Mucosa of stomach (tissue), 1 donor: ENCODE data around the gene DEAF1.

Experiments used
- H3K27me3 ChIP-seq: one replicate; pipeline ENCODE4 v1.7.0; 2013; ENCODE audit warnings: mild to moderate bottlenecking, low read length; ENCODE audit not compliant: control insufficient read depth, insufficient read depth
- H3K36me3 ChIP-seq: one replicate; pipeline ENCODE4 v1.7.0; 2013; ENCODE audit warnings: low read length; ENCODE audit not compliant: control insufficient read depth, insufficient read depth
- H3K4me1 ChIP-seq: one replicate; pipeline ENCODE4 v1.7.0; 2013; ENCODE audit warnings: mild to moderate bottlenecking, low read length; ENCODE audit not compliant: control insufficient read depth, insufficient read depth
- H3K4me3 ChIP-seq: one replicate; pipeline ENCODE4 v1.7.0; 2013; ENCODE audit warnings: low read length
- H3K9ac ChIP-seq: one replicate; pipeline ENCODE4 v1.7.0; 2013; ENCODE audit warnings: mild to moderate bottlenecking, low read length, moderate library complexity
- H3K9me3 ChIP-seq: one replicate; pipeline ENCODE4 v1.7.0; 2013; ENCODE audit warnings: mild to moderate bottlenecking, low read length, moderate library complexity; ENCODE audit not compliant: control insufficient read depth
- donor health status: Pancreatic carcinoma.

Gene DEAF1

GRCh38 chr11:601573-602245 is 93.3 kb downstream of the DEAF1 start:
- Histone ChIP-seq H3K9ac (no peak overlapping the region), H3K36me3 (peaks cover 18% of the 10 kb centered on the region), H3K4me3 (no peak overlapping the region), H3K9me3 (no peaks in the 10 kb centered on the region), H3K4me1 (peaks cover 3% of the 10 kb centered on the region), H3K27me3 (no peaks in the 10 kb centered on the region)

GRCh38 chr11:598005-598680 is 96.9 kb downstream of the DEAF1 start:
- Histone ChIP-seq H3K4me1 (no peaks in the 10 kb centered on the region), H3K27me3 (no peaks in the 10 kb centered on the region), H3K9me3 (no peaks in the 10 kb centered on the region), H3K9ac (no peak overlapping the region), H3K4me3 (no peak overlapping the region), H3K36me3 (peaks cover 11% of the 10 kb centered on the region)

GRCh38 chr11:597166-597725 is 97.8 kb downstream of the DEAF1 start:
- Histone ChIP-seq H3K4me1 (no peaks in the 10 kb centered on the region), H3K9me3 (no peaks in the 10 kb centered on the region), H3K4me3 (no peak overlapping the region), H3K9ac (no peak overlapping the region), H3K36me3 (peaks cover 11% of the 10 kb centered on the region), H3K27me3 (no peaks in the 10 kb centered on the region)

DNA sequence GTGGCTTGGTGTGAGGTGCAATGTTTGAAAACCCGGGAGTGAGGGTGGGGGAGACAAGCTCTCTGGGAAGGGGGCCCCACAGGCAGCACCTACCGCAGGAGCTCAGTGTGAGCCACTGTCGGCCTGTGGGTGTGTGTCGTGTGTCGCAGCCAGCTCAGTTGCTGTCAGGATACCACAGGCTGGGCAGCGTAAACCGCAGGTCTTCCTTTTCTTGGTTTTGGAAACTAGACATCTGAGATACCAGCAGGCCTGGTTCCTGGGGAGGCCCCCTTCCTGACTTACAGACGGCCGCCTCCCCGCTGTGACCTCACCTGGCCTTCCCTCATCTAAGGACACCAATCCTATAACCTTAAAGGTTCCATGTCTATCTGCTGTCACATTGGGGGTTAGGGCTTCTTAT is 98.6 kb downstream of the DEAF1 start:
- H3K9me3 ChIP-seq, result no peaks in the 10 kb centered on the region

DNA sequence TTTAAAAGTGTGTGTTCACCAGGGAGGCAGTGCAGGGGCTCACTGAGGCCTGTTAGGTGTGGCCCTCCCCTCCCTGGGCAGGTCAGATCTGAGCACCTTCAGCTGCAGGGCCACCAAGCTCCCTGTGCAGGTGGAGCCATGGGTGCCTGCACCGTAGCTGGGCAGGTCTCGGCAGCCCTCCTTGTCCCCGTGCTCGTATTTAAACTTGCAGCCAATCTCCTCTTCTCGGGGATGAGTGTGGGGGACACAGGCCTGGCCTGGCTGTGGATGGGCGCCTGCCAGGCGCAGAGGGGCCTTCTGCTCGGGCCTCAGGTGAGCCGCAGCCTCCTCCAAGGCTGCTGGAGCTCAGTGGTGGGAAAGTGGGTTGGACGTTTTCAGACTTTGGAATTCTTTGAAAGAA is 99.6 kb downstream of the DEAF1 start:
- Histone ChIP-seq H3K4me1 (no peaks in the 10 kb centered on the region), H3K36me3 (peaks cover 11% of the 10 kb centered on the region), H3K4me3 (no peak overlapping the region), H3K27me3 (no peaks in the 10 kb centered on the region), H3K9me3 (no peaks in the 10 kb centered on the region), H3K9ac (no peak overlapping the region)

More for the DNA sequence above, 98.6 kb downstream of the DEAF1 start:
- Histone ChIP-seq H3K36me3 (peaks cover 11% of the 10 kb centered on the region), H3K9ac (no peak overlapping the region), H3K27me3 (no peaks in the 10 kb centered on the region), H3K4me1 (no peaks in the 10 kb centered on the region), H3K4me3 (no peak overlapping the region)
